ENCODE measurements around the gene SLC35E4. TPM values are rescaled to one million over a fixed set of nuclear protein-coding genes. Genes with fewer than 3 reads are reported as not detected.

Gene SLC35E4
- total and polyA plus RNA-seq, 4 donors = 2.1 to 6.2 (median 3.7) TPM

- DNase-seq (no peak), ATAC-seq (ENCODE audit: low FRiP score) (no peak)
- 95 to 100% methylated on average over 4 of the region's 4 CpGs for WGBS, 2 donors
- Histone ChIP-seq H3K36me3 (ENCODE audit: control insufficient read depth in 1 of 2, insufficient read depth in 2 of 2, low read length in 1 of 2) (no peaks in the 10 kb centered on the region), H3K4me1 (ENCODE audit: control insufficient read depth in 1 of 2, insufficient read depth in 2 of 2, low read length in 2 of 2) (no peaks in the 10 kb centered on the region), H3K4me3 (ENCODE audit: low read length in 2 of 2) (no peak overlapping the region), H3K9me3 (ENCODE audit: control insufficient read depth, low read length) (no peaks in the 10 kb centered on the region), H3K27ac (ENCODE audit: low read depth in 1 of 2, low read length in 2 of 2) (no peak overlapping the region), H3K27me3 (ENCODE audit: control insufficient read depth in 1 of 2, insufficient read depth in 2 of 2, low read length in 1 of 2) (no peaks in the 10 kb centered on the region)
- intact Hi-C loops (cut with DNase I) = no loop called here
These were observed 4.8 kb downstream of the SLC35E4 start for GRCh38 chr22:30640361-30640760.

GRCh38 chr22:30640839-30641430, 5.4 kb downstream of the SLC35E4 start:
- intact Hi-C loops (cut with DNase I) = no loop called here
- no peak overlapping the region for H3K4me3 ChIP-seq (ENCODE audit: low read length in 2 of 2)
- H3K9me3 ChIP-seq (ENCODE audit: control insufficient read depth, low read length) = no peaks in the 10 kb centered on the region
- DNase-seq (no peak), ATAC-seq (ENCODE audit: low FRiP score) (no peak)
- H3K27me3 ChIP-seq (ENCODE audit: control insufficient read depth in 1 of 2, insufficient read depth in 2 of 2, low read length in 1 of 2) = no peaks in the 10 kb centered on the region
- no peaks in the 10 kb centered on the region for H3K4me1 ChIP-seq (ENCODE audit: control insufficient read depth in 1 of 2, insufficient read depth in 2 of 2, low read length in 2 of 2)
- H3K36me3 ChIP-seq (ENCODE audit: control insufficient read depth in 1 of 2, insufficient read depth in 2 of 2, low read length in 1 of 2) = no peaks in the 10 kb centered on the region
- WGBS, 2 donors = 90 to 94% methylated on average over 4 of the region's 4 CpGs
- H3K27ac ChIP-seq (ENCODE audit: low read depth in 1 of 2, low read length in 2 of 2) = no peak overlapping the region

GRCh38 chr22:30643055-30643875, 7.7 kb downstream of the SLC35E4 start:
- ATAC-seq (ENCODE audit: low FRiP score) (no peak), DNase-seq (no peak)
- no peak overlapping the region for H3K27ac ChIP-seq (ENCODE audit: low read depth in 1 of 2, low read length in 2 of 2)
- H3K36me3 ChIP-seq (ENCODE audit: control insufficient read depth in 1 of 2, insufficient read depth in 2 of 2, low read length in 1 of 2) = no peaks in the 10 kb centered on the region
- intact Hi-C loops (cut with DNase I) = no loop called here
- H3K4me3 ChIP-seq (ENCODE audit: low read length in 2 of 2) = no peak overlapping the region
- H3K27me3 ChIP-seq (ENCODE audit: control insufficient read depth in 1 of 2, insufficient read depth in 2 of 2, low read length in 1 of 2) = no peaks in the 10 kb centered on the region
- H3K9me3 ChIP-seq (ENCODE audit: control insufficient read depth, low read length) = no peaks in the 10 kb centered on the region
- 88% methylated on average over 16 of the region's 16 CpGs for WGBS, 2 donors
- H3K4me1 ChIP-seq (ENCODE audit: control insufficient read depth in 1 of 2, insufficient read depth in 2 of 2, low read length in 2 of 2) = no peaks in the 10 kb centered on the region

- H3K4me3 ChIP-seq (ENCODE audit: low read length in 2 of 2) = no peak overlapping the region
- ATAC-seq (ENCODE audit: low FRiP score) (no peak), DNase-seq (no peak)
- 96% methylated on average over 25 of the region's 25 CpGs for WGBS, 2 donors
- H3K4me1 ChIP-seq (ENCODE audit: control insufficient read depth in 1 of 2, insufficient read depth in 2 of 2, low read length in 2 of 2) = no peaks in the 10 kb centered on the region
- no peaks in the 10 kb centered on the region for H3K27me3 ChIP-seq (ENCODE audit: control insufficient read depth in 1 of 2, insufficient read depth in 2 of 2, low read length in 1 of 2)
- H3K36me3 ChIP-seq (ENCODE audit: control insufficient read depth in 1 of 2, insufficient read depth in 2 of 2, low read length in 1 of 2) = no peaks in the 10 kb centered on the region
- H3K27ac ChIP-seq (ENCODE audit: low read depth in 1 of 2, low read length in 2 of 2) = no peak overlapping the region
- intact Hi-C loops (cut with DNase I) = no loop called here
- no peaks in the 10 kb centered on the region for H3K9me3 ChIP-seq (ENCODE audit: control insufficient read depth, low read length)
These were observed 11.1 kb downstream of the SLC35E4 start for GRCh38 chr22:30646518-30647160.

GRCh38 chr22:30647536-30647935, 12.0 kb downstream of the SLC35E4 start:
- no peak for DNase-seq
- no peaks in the 10 kb centered on the region for H3K9me3 ChIP-seq (ENCODE audit: control insufficient read depth, low read length)
- H3K27me3 ChIP-seq (ENCODE audit: control insufficient read depth in 1 of 2, insufficient read depth in 2 of 2, low read length in 1 of 2) = no peaks in the 10 kb centered on the region
- 58 to 71% methylated on average over 3 of the region's 3 CpGs for WGBS, 2 donors
- H3K27ac ChIP-seq (ENCODE audit: low read depth in 1 of 2, low read length in 2 of 2) = no peak overlapping the region
- no peak for ATAC-seq (ENCODE audit: low FRiP score)
- H3K4me3 ChIP-seq (ENCODE audit: low read length in 2 of 2) = no peak overlapping the region
- no peaks in the 10 kb centered on the region for H3K36me3 ChIP-seq (ENCODE audit: control insufficient read depth in 1 of 2, insufficient read depth in 2 of 2, low read length in 1 of 2)
- intact Hi-C loops (cut with DNase I) = no loop called here
- H3K4me1 ChIP-seq (ENCODE audit: control insufficient read depth in 1 of 2, insufficient read depth in 2 of 2, low read length in 2 of 2) = no peaks in the 10 kb centered on the region

GRCh38 chr22:30648825-30649224, 13.2 kb downstream of the SLC35E4 start:
- no peaks in the 10 kb centered on the region for H3K36me3 ChIP-seq (ENCODE audit: control insufficient read depth in 1 of 2, insufficient read depth in 2 of 2, low read length in 1 of 2)
- ATAC-seq (ENCODE audit: low FRiP score) (no peak), DNase-seq (no peak)
- no peak overlapping the region for H3K27ac ChIP-seq (ENCODE audit: low read depth in 1 of 2, low read length in 2 of 2)
- H3K27me3 ChIP-seq (ENCODE audit: control insufficient read depth in 1 of 2, insufficient read depth in 2 of 2, low read length in 1 of 2) = no peaks in the 10 kb centered on the region
- WGBS, 2 donors = 95 to 98% methylated on average over 3 of the region's 3 CpGs
- intact Hi-C loops (cut with DNase I) = no loop called here
- H3K4me1 ChIP-seq (ENCODE audit: control insufficient read depth in 1 of 2, insufficient read depth in 2 of 2, low read length in 2 of 2) = no peaks in the 10 kb centered on the region
- no peaks in the 10 kb centered on the region for H3K9me3 ChIP-seq (ENCODE audit: control insufficient read depth, low read length)
- H3K4me3 ChIP-seq (ENCODE audit: low read length in 2 of 2) = no peak overlapping the region

- intact Hi-C loops (cut with DNase I) = no loop called here
- ATAC-seq (ENCODE audit: low FRiP score) = peak; percentile 67
- no peak overlapping the region for H3K4me3 ChIP-seq (ENCODE audit: low read length in 2 of 2)
- no peaks in the 10 kb centered on the region for H3K27me3 ChIP-seq (ENCODE audit: control insufficient read depth in 1 of 2, insufficient read depth in 2 of 2, low read length in 1 of 2)
- peak; percentile 81 to 87 for DNase-seq
- no peak overlapping the region for H3K27ac ChIP-seq (ENCODE audit: low read depth in 1 of 2, low read length in 2 of 2)
- no peaks in the 10 kb centered on the region for H3K36me3 ChIP-seq (ENCODE audit: control insufficient read depth in 1 of 2, insufficient read depth in 2 of 2, low read length in 1 of 2)
- 47 to 52% methylated on average over 7 of the region's 7 CpGs for WGBS, 2 donors
- no peaks in the 10 kb centered on the region for H3K9me3 ChIP-seq (ENCODE audit: control insufficient read depth, low read length)
- H3K4me1 ChIP-seq (ENCODE audit: control insufficient read depth in 1 of 2, insufficient read depth in 2 of 2, low read length in 2 of 2) = no peaks in the 10 kb centered on the region
These were observed 13.9 kb downstream of the SLC35E4 start for GRCh38 chr22:30649430-30650007.

GRCh38 chr22:30650508-30651116, 15.0 kb downstream of the SLC35E4 start:
- intact Hi-C loops (cut with DNase I) = no loop called here
- WGBS, 2 donors = 73 to 74% methylated on average over 5 of the region's 5 CpGs
- ATAC-seq (ENCODE audit: low FRiP score) = no peak
- H3K9me3 ChIP-seq (ENCODE audit: control insufficient read depth, low read length) = no peaks in the 10 kb centered on the region
- H3K27ac ChIP-seq (ENCODE audit: low read depth in 1 of 2, low read length in 2 of 2) = no peak overlapping the region
- no peaks in the 10 kb centered on the region for H3K4me1 ChIP-seq (ENCODE audit: control insufficient read depth in 1 of 2, insufficient read depth in 2 of 2, low read length in 2 of 2)
- no peak for DNase-seq
- no peaks in the 10 kb centered on the region for H3K27me3 ChIP-seq (ENCODE audit: control insufficient read depth in 1 of 2, insufficient read depth in 2 of 2, low read length in 1 of 2)
- no peak overlapping the region for H3K4me3 ChIP-seq (ENCODE audit: low read length in 2 of 2)
- no peaks in the 10 kb centered on the region for H3K36me3 ChIP-seq (ENCODE audit: control insufficient read depth in 1 of 2, insufficient read depth in 2 of 2, low read length in 1 of 2)

Data from aorta (tissue), 5 donors.